CD4-positive, alpha-beta T cell treated with Interleukin-6 at 100 ng/mL for 8 hours (primary cell): Measurements from ENCODE around the gene RAP1A.
A peak's percentile ranks its signal among the peaks of the same experiment; 100 is the strongest.

Experiments
- DNase-seq: peaks from one replicate; pipeline ENCODE4 v3.0.0-alpha.2; 2020; ENCODE audit warnings: mixed read lengths, low spot score

The RAP1A gene

GRCh38 chr1:111719674-111720132 lies 100.1 kb downstream of the RAP1A start:
- DNase-seq, result no peak

DNA sequence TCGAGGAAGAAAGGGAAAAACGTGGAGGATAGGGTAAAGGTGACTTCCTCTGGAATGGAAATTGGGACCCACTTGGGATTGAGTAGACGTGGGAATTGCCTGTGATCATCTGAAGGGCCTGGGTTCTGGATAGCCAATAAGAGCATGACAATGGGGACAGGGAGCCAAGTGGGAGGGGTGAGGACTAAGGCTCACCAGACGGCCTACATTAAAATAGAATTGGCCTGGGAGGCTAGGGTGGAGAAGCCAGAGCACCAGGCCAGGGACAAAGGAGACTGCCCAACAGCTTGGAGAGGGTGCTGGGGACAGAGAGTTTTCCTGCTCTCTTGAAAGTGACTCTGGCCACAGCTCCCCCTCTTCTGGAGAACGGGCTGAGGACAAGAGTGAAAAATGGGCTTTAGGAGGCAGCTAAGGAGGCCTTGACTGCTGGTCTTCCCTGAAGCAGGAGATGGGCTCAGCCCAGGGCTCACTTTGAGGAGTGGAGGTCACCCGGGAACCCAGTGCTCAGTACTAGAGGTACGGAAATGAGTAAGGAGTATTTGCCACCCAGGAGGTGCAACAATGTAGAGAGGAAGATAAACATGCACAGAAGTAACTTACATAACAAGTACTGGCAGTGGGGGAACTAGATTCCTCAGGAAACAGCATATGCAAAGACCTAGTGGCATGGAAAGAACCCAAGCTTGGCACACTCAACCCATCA lies 100.8 kb downstream of the RAP1A start:
- no peak for DNase-seq

GRCh38 chr1:111720977-111721786 lies 101.6 kb downstream of the RAP1A start:
- DNase-seq, result no peak

- peak; percentile 30 for DNase-seq
Observed at GRCh38 chr1:111723091-111723806, 103.7 kb downstream of the RAP1A start.

GRCh38 chr1:111723871-111724270 lies 104.3 kb downstream of the RAP1A start:
- DNase-seq, result no peak

GRCh38 chr1:111725192-111725591 lies 105.6 kb downstream of the RAP1A start:
- no peak for DNase-seq

- DNase-seq, result no peak
Observed at GRCh38 chr1:111727056-111727455, 107.5 kb downstream of the RAP1A start.

DNA sequence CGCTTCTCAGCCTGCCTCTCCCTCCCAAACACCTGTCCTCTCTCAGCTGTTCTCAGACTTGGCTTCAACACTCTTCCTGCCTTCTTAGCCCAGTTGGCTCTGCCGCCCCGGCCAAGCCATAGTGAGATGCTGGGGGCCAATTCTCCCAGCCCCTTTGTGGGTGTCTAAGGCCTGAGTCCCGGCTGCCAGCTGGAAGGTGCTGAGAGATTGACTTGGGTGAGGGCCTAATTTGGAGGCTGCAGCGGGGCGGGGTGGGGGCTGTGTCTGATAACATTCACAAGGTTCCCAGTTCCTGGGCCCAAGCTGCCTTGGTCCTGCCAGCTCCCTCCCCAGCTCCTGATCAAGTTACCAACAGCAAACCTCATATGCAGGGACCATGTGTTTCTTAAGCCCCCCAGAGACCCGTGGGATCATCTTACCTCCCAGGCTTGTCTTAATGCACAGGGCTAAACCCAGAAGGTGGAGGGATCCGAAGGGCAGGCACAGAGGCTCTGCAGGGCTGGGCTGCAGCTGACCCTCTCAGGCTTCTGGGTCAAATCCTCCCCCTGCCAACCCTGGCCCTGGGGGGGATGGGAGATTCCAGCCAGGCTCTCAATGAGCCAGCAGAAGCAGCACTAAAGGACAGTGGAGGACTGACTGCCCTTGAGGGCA lies 109.8 kb downstream of the RAP1A start:
- DNase-seq, result no peak

DNA sequence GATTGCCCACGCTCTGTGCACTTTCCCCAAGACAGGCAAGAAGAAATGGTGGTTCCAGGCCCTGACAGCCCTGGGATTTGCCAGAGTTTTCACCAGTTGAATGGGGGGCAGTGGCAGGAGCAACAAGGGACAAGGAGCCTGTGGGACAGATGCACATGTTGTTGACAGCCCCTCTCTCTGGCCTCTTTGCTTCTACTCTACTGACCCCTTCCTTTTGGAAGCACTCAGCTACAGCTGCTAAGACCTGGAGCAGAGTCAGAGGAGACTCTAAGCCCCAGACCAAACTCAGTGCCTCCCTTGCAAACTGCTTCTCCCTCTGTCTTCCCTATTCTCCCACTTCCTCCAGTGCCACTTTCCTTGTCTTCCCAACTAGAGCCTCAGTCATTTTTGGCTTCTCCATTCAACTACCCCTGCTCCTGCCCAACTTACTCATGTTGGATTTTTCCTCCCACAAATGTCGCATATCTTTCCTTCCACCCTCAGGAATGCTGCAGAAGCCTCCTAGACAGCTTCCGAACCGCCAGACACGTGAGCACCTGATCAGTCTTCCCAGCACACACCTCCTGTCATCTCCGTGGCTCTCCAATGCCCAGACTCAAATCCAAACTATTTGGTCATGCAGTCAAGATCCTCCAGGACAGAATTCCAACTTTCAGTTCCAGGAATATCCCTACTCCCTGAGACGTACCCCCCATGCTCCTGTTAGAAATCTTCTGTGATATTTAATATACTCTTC lies 110.5 kb downstream of the RAP1A start:
- DNase-seq, result no peak

GRCh38 chr1:111730706-111731105 lies 111.1 kb downstream of the RAP1A start:
- no peak for DNase-seq

DNA sequence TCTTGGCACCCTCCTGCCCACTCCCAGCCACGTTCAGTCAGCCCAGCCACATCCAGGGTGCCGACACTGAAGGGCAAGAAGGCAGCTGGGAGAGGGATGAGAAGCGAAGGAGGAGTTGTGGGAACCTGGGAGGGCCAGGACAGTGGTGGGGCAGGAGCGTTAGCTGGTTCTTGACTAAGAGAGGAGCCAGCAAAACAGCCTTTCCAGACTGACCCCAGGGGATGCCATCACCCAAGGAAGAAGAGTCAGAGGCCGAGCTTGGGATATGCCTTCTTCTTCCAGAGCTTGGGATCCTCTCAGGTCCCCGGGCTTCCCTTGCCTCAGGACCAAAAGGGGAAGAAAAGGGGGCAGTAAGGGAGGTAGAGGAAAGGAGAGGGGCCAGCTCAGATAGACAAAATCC lies 112.4 kb downstream of the RAP1A start:
- DNase-seq, result no peak

DNA sequence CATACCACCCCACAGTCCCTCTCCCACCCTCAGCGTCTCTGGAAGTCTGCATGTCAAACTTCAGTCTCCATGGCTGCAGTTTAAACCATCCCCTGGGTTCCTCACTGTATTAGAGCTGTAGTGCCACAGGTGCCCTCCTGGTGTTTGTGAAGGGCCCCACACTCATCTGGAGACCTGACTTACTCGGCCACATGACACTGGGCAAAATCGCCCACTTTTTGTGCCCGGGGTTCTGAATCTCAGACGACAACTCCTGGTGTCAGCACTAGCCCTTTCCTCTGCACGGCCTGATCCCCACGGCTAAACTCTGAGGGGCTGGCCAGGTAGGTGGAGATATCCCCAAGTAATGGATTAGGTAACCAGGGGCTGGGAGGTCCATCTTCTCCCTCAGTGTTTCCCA lies 113.1 kb downstream of the RAP1A start:
- no peak for DNase-seq

- DNase-seq, result no peak
Observed at GRCh38 chr1:111733183-111733991, 113.8 kb downstream of the RAP1A start.

- no peak for DNase-seq
Observed at GRCh38 chr1:111733992-111734341, 114.4 kb downstream of the RAP1A start.

DNA sequence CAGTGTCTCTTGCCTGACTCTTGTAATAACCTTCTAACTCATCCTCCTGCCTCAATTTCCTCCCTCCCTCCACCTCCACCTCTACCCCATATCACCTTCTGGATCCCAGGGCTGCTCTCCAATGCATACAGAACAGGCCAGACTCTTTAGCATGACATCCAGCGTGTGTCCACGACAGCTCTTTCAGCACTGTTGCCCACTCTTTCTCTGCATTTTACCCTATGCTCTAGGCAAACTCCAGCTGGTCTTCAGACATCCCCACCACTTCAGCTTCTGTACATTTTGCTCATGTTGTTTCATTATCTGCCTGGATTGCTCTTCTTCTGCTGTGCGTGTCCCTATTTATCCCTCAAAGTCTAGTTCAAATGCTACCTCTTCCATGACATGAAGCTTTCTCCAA lies 114.8 kb downstream of the RAP1A start:
- no peak for DNase-seq

- no peak for DNase-seq
Observed at GRCh38 chr1:111734856-111735255, 115.3 kb downstream of the RAP1A start.

GRCh38 chr1:111735321-111735720 lies 115.7 kb downstream of the RAP1A start:
- DNase-seq, result no peak

- no peak for DNase-seq
Observed at GRCh38 chr1:111735858-111736544, 116.4 kb downstream of the RAP1A start.

GRCh38 chr1:111736548-111737215 lies 117.1 kb downstream of the RAP1A start:
- no peak for DNase-seq
